Activated naive CD4-positive, alpha-beta T cell treated with anti-CD3 and anti-CD28 coated beads, Interleukin-2, amount 10 ng/mL, durations not matched to agents 5 hours and 36 hours (primary cell): Measurements from ENCODE around the gene CPEB3. TPM values are rescaled to one million over a fixed set of nuclear protein-coding genes. Genes with fewer than 3 reads are reported as not detected.

ENCODE experiments used
- total RNA-seq, 2 experiments: library from RNA; stranded (reverse); gene quantifications; one replicate each; pipeline ENCODE4 v1.2.3, GENCODE V29; 2021

Gene CPEB3
- total RNA-seq: 1 to 10 TPM; 2.3 to 2.6 TPM

GRCh38 chr10:92290837-92291615, at the start of gene CPEB3, which contains the start of gene MARCHF5:
Gene CPEB3 (minus strand): TSS chr10:92291078. CDS start chr10:92240350, 50,728 bp downstream.
Gene MARCHF5 (plus strand): TSS chr10:92291167. CDS start chr10:92291495, 328 bp downstream.

Other genes starting within 250 kb of the CPEB3 start
- 10 to 100 TPM; 21.4 to 22.6 TPM for gene MARCHF5, start 89 bp upstream of the CPEB3 start, total RNA-seq